Measurements from ENCODE around the gene PPP6R3. TPM values are rescaled to one million over a fixed set of nuclear protein-coding genes. Genes with fewer than 3 reads are reported as not detected.
A peak's percentile ranks its signal among the peaks of the same experiment; 100 is the strongest.

Gene PPP6R3
- polyA plus RNA-seq, 4 donors: 30.5 to 68.7 (median 39.1) TPM

- Histone ChIP-seq H3K27ac (ENCODE audit: low read depth in 1 of 3, low read length in 2 of 3) (no peak overlapping the region), H3K9me3 (ENCODE audit: control insufficient read depth in 2 of 2, insufficient read depth in 1 of 2, low read depth in 1 of 2, low read length in 1 of 2) (peaks cover 0 to 23% of the 10 kb centered on the region in 2 donors), H3K4me3 (ENCODE audit: low read depth in 1 of 3, low read length in 3 of 3) (no peak overlapping the region), H3K4me1 (ENCODE audit: control insufficient read depth in 3 of 3, insufficient read depth in 2 of 3, low read depth in 1 of 3, low read length in 2 of 3) (no peaks in the 10 kb centered on the region), H3K36me3 (ENCODE audit: control insufficient read depth in 3 of 3, insufficient read depth in 2 of 3, low read depth in 1 of 3, low read length in 3 of 3) (no peaks in the 10 kb centered on the region), H3K27me3 (ENCODE audit: control insufficient read depth in 3 of 3, insufficient read depth in 3 of 3, low read length in 3 of 3) (no peaks in the 10 kb centered on the region)
- WGBS, 3 donors: 83 to 92% (median 90%) methylated on average over 11 of the region's 11 CpGs
- FAIRE-seq (no peak), DNase-seq (no peak)
These were observed 196.6 kb downstream of the PPP6R3 start for GRCh38 chr11:68657021-68657780.

- WGBS, 3 donors: 88 to 93% (median 93%) methylated on average over 8 of the region's 8 CpGs
- DNase-seq: no peak
- H3K27ac ChIP-seq (ENCODE audit: low read depth in 1 of 3, low read length in 2 of 3): no peak overlapping the region
- H3K4me3 ChIP-seq (ENCODE audit: low read depth in 1 of 3, low read length in 3 of 3): no peak overlapping the region
- no peaks in the 10 kb centered on the region for H3K36me3 ChIP-seq (ENCODE audit: control insufficient read depth in 3 of 3, insufficient read depth in 2 of 3, low read depth in 1 of 3, low read length in 3 of 3)
- peaks cover 0 to 23% of the 10 kb centered on the region in 2 donors for H3K9me3 ChIP-seq (ENCODE audit: control insufficient read depth in 2 of 2, insufficient read depth in 1 of 2, low read depth in 1 of 2, low read length in 1 of 2)
- H3K4me1 ChIP-seq (ENCODE audit: control insufficient read depth in 3 of 3, insufficient read depth in 2 of 3, low read depth in 1 of 3, low read length in 2 of 3): no peaks in the 10 kb centered on the region
- H3K27me3 ChIP-seq (ENCODE audit: control insufficient read depth in 3 of 3, insufficient read depth in 3 of 3, low read length in 3 of 3): no peaks in the 10 kb centered on the region
- FAIRE-seq: no peak
These were observed 197.5 kb downstream of the PPP6R3 start for GRCh38 chr11:68658097-68658496.

GRCh38 chr11:68658661-68659060 lies 198.1 kb downstream of the PPP6R3 start:
- Histone ChIP-seq H3K27me3 (ENCODE audit: control insufficient read depth in 3 of 3, insufficient read depth in 3 of 3, low read length in 3 of 3) (no peaks in the 10 kb centered on the region), H3K4me3 (ENCODE audit: low read depth in 1 of 3, low read length in 3 of 3) (no peak overlapping the region), H3K4me1 (ENCODE audit: control insufficient read depth in 3 of 3, insufficient read depth in 2 of 3, low read depth in 1 of 3, low read length in 2 of 3) (no peaks in the 10 kb centered on the region), H3K9me3 (ENCODE audit: control insufficient read depth in 2 of 2, insufficient read depth in 1 of 2, low read depth in 1 of 2, low read length in 1 of 2) (peaks cover 0 to 23% of the 10 kb centered on the region in 2 donors), H3K36me3 (ENCODE audit: control insufficient read depth in 3 of 3, insufficient read depth in 2 of 3, low read depth in 1 of 3, low read length in 3 of 3) (no peaks in the 10 kb centered on the region), H3K27ac (ENCODE audit: low read depth in 1 of 3, low read length in 2 of 3) (no peak overlapping the region)
- FAIRE-seq (no peak), DNase-seq (no peak)
- WGBS, 3 donors: 82 to 88% (median 85%) methylated on average over 13 of the region's 13 CpGs

GRCh38 chr11:68659158-68659921 lies 198.8 kb downstream of the PPP6R3 start:
- DNase-seq: peak in 1 of 2 donors; percentile 29
- no peak for FAIRE-seq
- Histone ChIP-seq H3K27me3 (ENCODE audit: control insufficient read depth in 3 of 3, insufficient read depth in 3 of 3, low read length in 3 of 3) (no peaks in the 10 kb centered on the region), H3K36me3 (ENCODE audit: control insufficient read depth in 3 of 3, insufficient read depth in 2 of 3, low read depth in 1 of 3, low read length in 3 of 3) (no peaks in the 10 kb centered on the region), H3K4me3 (ENCODE audit: low read depth in 1 of 3, low read length in 3 of 3) (no peak overlapping the region), H3K9me3 (ENCODE audit: control insufficient read depth in 2 of 2, insufficient read depth in 1 of 2, low read depth in 1 of 2, low read length in 1 of 2) (peaks cover 0 to 20% of the 10 kb centered on the region in 2 donors), H3K4me1 (ENCODE audit: control insufficient read depth in 3 of 3, insufficient read depth in 2 of 3, low read depth in 1 of 3, low read length in 2 of 3) (no peaks in the 10 kb centered on the region), H3K27ac (ENCODE audit: low read depth in 1 of 3, low read length in 2 of 3) (no peak overlapping the region)
- 62 to 63% (median 62%) methylated on average over 21 to 22 of the region's 22 CpGs for WGBS, 3 donors

GRCh38 chr11:68660066-68660810 lies 199.7 kb downstream of the PPP6R3 start:
- no peak overlapping the region for H3K4me3 ChIP-seq (ENCODE audit: low read depth in 1 of 3, low read length in 3 of 3)
- no peaks in the 10 kb centered on the region for H3K27me3 ChIP-seq (ENCODE audit: control insufficient read depth in 3 of 3, insufficient read depth in 3 of 3, low read length in 3 of 3)
- FAIRE-seq (no peak), DNase-seq (no peak)
- 82 to 90% (median 87%) methylated on average over 16 to 18 of the region's 18 CpGs for WGBS, 3 donors
- H3K36me3 ChIP-seq (ENCODE audit: control insufficient read depth in 3 of 3, insufficient read depth in 2 of 3, low read depth in 1 of 3, low read length in 3 of 3): no peaks in the 10 kb centered on the region
- H3K27ac ChIP-seq (ENCODE audit: low read depth in 1 of 3, low read length in 2 of 3): no peak overlapping the region
- H3K4me1 ChIP-seq (ENCODE audit: control insufficient read depth in 3 of 3, insufficient read depth in 2 of 3, low read depth in 1 of 3, low read length in 2 of 3): no peaks in the 10 kb centered on the region
- peaks cover 0 to 13% of the 10 kb centered on the region in 2 donors for H3K9me3 ChIP-seq (ENCODE audit: control insufficient read depth in 2 of 2, insufficient read depth in 1 of 2, low read depth in 1 of 2, low read length in 1 of 2)

- WGBS, 3 donors: 69 to 84% (median 74%) methylated on average over 15 of the region's 15 CpGs
- no peaks in the 10 kb centered on the region for H3K4me1 ChIP-seq (ENCODE audit: control insufficient read depth in 3 of 3, insufficient read depth in 2 of 3, low read depth in 1 of 3, low read length in 2 of 3)
These were observed 200.5 kb downstream of the PPP6R3 start for GRCh38 chr11:68661014-68661413.

GRCh38 chr11:68661697-68662603 lies 201.4 kb downstream of the PPP6R3 start:
- Histone ChIP-seq H3K4me1 (ENCODE audit: control insufficient read depth in 3 of 3, insufficient read depth in 2 of 3, low read depth in 1 of 3, low read length in 2 of 3) (no peaks in the 10 kb centered on the region), H3K27ac (ENCODE audit: low read depth in 1 of 3, low read length in 2 of 3) (no peak overlapping the region), H3K4me3 (ENCODE audit: low read depth in 1 of 3, low read length in 3 of 3) (no peak overlapping the region), H3K9me3 (ENCODE audit: control insufficient read depth in 2 of 2, insufficient read depth in 1 of 2, low read depth in 1 of 2, low read length in 1 of 2) (peaks cover 0 to 2% of the 10 kb centered on the region in 2 donors), H3K36me3 (ENCODE audit: control insufficient read depth in 3 of 3, insufficient read depth in 2 of 3, low read depth in 1 of 3, low read length in 3 of 3) (no peaks in the 10 kb centered on the region), H3K27me3 (ENCODE audit: control insufficient read depth in 3 of 3, insufficient read depth in 3 of 3, low read length in 3 of 3) (no peaks in the 10 kb centered on the region)
- FAIRE-seq: no peak
- no peak for DNase-seq
- WGBS, 3 donors: 73 to 85% (median 78%) methylated on average over 16 to 18 of the region's 18 CpGs

More at GRCh38 chr11:68661014-68661413, 200.5 kb downstream of the PPP6R3 start:
- Histone ChIP-seq H3K9me3 (ENCODE audit: control insufficient read depth in 2 of 2, insufficient read depth in 1 of 2, low read depth in 1 of 2, low read length in 1 of 2) (peaks cover 0 to 6% of the 10 kb centered on the region in 2 donors), H3K27ac (ENCODE audit: low read depth in 1 of 3, low read length in 2 of 3) (no peak overlapping the region), H3K4me3 (ENCODE audit: low read depth in 1 of 3, low read length in 3 of 3) (no peak overlapping the region), H3K27me3 (ENCODE audit: control insufficient read depth in 3 of 3, insufficient read depth in 3 of 3, low read length in 3 of 3) (no peaks in the 10 kb centered on the region), H3K36me3 (ENCODE audit: control insufficient read depth in 3 of 3, insufficient read depth in 2 of 3, low read depth in 1 of 3, low read length in 3 of 3) (no peaks in the 10 kb centered on the region)
- no peak for DNase-seq
- FAIRE-seq: no peak
